ENCODE measurements around the gene CBX2.

The CBX2 gene

GRCh38 chr17:79829004-79829403 is 51.1 kb downstream of the CBX2 start:
- no peak for DNase-seq (ENCODE audit: low read depth)
- TF ChIP-seq CTCF (IDR thresholded peaks at IDR 0.05; ENCODE audit: control insufficient read depth, extremely low read depth, insufficient read depth), result no peak
- H3K4me3 ChIP-seq (ENCODE audit: low read depth, low read length), result no peak overlapping the region

GRCh38 chr17:79829457-79829856 is 51.5 kb downstream of the CBX2 start:
- DNase-seq (ENCODE audit: low read depth), result peak; percentile 87
- no peak overlapping the region for H3K4me3 ChIP-seq (ENCODE audit: low read depth, low read length)
- no peak for TF ChIP-seq CTCF (IDR thresholded peaks at IDR 0.05; ENCODE audit: control insufficient read depth, extremely low read depth, insufficient read depth)

- no peak for TF ChIP-seq CTCF (IDR thresholded peaks at IDR 0.05; ENCODE audit: control insufficient read depth, extremely low read depth, insufficient read depth)
- H3K4me3 ChIP-seq (ENCODE audit: low read depth, low read length), result no peak overlapping the region
- no peak for DNase-seq (ENCODE audit: low read depth)
Measured at GRCh38 chr17:79830303-79830702, 52.4 kb downstream of the CBX2 start.

- DNase-seq (ENCODE audit: low read depth), result no peak
- no peak for TF ChIP-seq CTCF (IDR thresholded peaks at IDR 0.05; ENCODE audit: control insufficient read depth, extremely low read depth, insufficient read depth)
- H3K4me3 ChIP-seq (ENCODE audit: low read depth, low read length), result no peak overlapping the region
Measured at GRCh38 chr17:79830763-79831264, 52.9 kb downstream of the CBX2 start.

GRCh38 chr17:79831265-79832217 is 53.6 kb downstream of the CBX2 start:
- no peak for TF ChIP-seq CTCF (IDR thresholded peaks at IDR 0.05; ENCODE audit: control insufficient read depth, extremely low read depth, insufficient read depth)
- peak overlapping the region; percentile 94 for H3K4me3 ChIP-seq (ENCODE audit: low read depth, low read length)
- DNase-seq (ENCODE audit: low read depth), result peak; percentile 92

GRCh38 chr17:79832218-79833109 is 54.5 kb downstream of the CBX2 start:
- no peak for TF ChIP-seq CTCF (IDR thresholded peaks at IDR 0.05; ENCODE audit: control insufficient read depth, extremely low read depth, insufficient read depth)
- H3K4me3 ChIP-seq (ENCODE audit: low read depth, low read length), result peak overlapping the region; percentile 94
- DNase-seq (ENCODE audit: low read depth), result no peak

Data from LNCaP clone FGC (cell line).